NK-92 treated with Interleukin-12 subunit alpha and Interleukin-12 subunit beta, amount 100 ng/mL, for 24 hours (cell line): ENCODE data around the gene HMGB4.

ENCODE experiments used
- DNase-seq: peaks from one replicate; lab custom pipeline; 2025; lab: John Stamatoyannopoulos, UW

HMGB4 gene, protein sequence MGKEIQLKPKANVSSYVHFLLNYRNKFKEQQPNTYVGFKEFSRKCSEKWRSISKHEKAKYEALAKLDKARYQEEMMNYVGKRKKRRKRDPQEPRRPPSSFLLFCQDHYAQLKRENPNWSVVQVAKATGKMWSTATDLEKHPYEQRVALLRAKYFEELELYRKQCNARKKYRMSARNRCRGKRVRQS

GRCh38 chr1:33863779-33864178 is at the start of gene HMGB4:
HMGB4 (plus strand) TSS chr1:33864079; CDS start chr1:33864192, 113 bp downstream.
- no peak for DNase-seq

- DNase-seq = no peak
Observed at GRCh38 chr1:33814166-33814565, 49.7 kb upstream of the HMGB4 start.

DNA sequence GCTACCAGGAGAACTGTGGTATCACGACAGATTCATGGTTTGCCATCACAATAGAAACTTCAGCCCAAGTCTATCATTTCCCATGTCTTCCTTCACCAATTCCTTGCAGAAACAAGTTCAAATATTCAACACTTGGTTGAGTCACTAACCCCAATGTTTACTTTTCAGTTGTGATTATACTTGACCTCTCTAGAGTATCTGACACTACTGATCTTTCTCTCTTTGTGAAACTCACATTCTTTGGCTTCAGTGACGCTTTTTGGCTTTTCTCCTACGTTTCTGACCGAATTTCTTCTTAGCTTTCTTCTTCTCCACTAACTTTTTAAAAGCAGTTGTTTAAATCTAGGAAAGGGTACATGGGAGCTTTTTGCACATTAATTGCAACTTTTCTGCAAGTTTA is 48.8 kb upstream of the HMGB4 start:
- DNase-seq = no peak

DNA sequence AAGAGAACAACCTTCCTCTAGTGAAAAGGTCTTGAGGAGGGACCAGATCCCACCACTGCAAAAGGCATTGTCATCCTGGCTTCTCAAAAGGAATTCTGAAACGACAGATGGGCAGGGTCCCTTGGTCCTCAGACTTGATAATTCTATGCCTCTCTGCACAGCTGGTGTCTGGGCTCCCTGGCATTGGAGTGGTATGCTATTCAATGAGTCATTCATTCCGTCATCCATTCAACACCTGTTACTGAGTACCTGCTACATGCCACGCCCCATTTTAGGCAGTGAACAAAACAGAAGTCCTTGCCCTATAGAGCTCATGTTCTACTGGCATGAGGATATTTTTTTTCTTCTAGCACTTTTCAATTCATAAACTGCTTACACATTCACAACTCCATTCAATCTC is 45.8 kb upstream of the HMGB4 start:
- DNase-seq = no peak

DNA sequence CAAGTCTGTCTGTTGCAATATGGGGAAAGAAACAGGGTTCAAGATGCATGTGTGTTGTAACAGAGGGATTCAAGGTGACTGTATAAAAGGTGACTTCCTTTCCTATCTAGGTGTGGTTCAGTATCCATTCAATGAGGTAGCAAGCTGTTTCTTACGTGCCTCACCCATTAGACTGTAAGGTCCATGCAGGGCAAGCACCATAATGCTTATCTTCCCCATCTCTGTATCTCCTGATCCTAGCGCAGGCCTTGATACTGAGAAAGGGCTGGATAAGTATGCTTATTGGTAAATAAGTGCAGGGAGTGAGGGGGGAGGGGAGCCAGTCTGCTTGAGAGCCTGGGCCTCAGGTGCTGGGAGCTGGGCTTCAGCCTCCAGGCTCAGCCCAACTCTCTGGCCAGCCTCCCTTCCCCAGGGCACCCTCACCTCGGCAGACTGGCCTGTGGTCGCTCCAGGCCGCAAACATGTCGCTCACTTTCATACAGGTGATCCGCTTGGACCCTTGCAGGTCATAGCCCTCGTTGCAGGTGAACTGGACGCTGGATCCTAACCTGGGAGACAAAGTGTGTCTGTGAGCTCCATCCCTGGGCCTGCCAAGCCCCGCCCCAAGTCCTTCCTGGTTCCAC is 44.5 kb upstream of the HMGB4 start:
- no peak for DNase-seq

DNA sequence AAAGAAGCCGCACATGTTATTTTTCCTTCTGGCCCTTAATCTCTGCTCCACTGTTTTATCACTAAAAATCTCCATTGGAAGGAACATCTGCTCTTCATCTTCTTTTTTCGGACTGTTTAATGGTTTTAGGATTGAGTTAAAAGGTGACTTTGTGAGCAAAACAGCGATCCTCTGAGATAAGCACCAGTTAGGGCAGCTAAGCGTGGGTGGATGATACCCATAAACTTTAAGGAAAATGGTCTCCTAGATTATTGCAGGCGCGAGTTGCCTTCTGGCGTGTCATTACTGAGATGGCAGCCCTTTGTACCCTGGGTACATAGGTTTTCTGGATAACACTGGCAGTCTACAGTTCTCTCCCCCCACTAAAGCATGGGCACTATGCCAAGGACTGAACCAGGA is 44.0 kb upstream of the HMGB4 start:
- DNase-seq = no peak

DNA sequence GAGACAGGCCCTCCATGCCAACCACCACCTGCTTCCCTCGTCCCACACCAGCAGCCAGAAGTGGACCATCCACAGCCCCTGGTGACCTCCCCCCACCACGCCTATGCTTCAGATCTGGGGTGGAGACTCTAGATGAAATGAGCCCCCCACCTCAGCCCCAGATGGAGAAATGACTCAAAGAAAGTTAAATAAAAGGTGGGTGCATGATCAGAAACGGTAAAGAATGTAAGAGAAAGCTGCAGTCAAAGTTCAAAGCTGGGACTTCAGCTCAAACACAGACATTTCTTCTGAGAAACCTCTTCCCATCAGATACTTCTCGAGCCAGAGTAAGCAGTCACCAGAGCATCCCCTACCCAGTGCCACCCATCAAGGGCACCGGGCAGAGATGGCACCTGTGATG is 43.1 kb upstream of the HMGB4 start:
- no peak for DNase-seq

DNA sequence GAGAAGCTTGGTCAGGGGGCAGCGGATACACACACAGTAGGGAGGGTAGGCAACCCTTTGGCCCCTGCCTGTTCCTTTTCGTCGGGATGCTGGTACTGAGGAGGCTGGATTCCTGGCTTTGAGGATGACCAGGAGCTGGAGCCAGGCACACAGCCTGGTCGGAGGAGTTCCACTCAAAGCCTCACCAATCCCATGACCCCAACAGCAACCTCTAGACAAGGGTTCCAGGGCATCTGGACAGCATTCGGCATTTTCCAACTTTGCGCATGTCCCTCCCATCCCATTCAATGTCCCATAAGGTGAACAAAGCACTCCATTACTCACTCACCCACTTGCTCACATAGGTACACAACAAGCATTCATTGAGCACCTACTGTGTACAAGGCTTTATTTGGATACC is 42.6 kb upstream of the HMGB4 start:
- no peak for DNase-seq

DNA sequence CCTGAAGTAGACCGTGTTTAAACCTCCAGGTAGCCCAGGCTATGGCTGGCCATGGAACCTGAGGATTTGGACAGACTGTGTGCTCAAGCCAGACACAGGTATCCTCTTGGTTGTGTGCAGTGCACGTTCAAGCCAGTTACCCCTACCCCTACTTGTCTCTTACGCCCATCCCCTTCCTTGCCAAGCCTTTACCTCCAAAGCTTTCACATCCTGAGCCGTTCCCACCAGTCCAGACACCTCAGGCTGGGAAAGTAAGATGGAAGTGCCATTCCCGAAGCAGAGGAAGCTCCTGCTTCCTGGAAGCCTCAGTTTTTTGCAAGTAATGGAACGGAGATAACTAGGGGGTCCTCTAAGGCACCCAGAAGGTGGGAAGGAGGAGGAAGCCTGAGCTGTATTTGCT is 41.5 kb upstream of the HMGB4 start:
- DNase-seq = no peak

- no peak for DNase-seq
Observed at GRCh38 chr1:33823401-33823800, 40.5 kb upstream of the HMGB4 start.

- no peak for DNase-seq
Observed at GRCh38 chr1:33823830-33824229, 40.0 kb upstream of the HMGB4 start.

- no peak for DNase-seq
Observed at GRCh38 chr1:33824321-33824720, 39.6 kb upstream of the HMGB4 start.

GRCh38 chr1:33824971-33825370 is 38.9 kb upstream of the HMGB4 start:
- DNase-seq = no peak

- no peak for DNase-seq
Observed at GRCh38 chr1:33825506-33825905, 38.4 kb upstream of the HMGB4 start.

DNA sequence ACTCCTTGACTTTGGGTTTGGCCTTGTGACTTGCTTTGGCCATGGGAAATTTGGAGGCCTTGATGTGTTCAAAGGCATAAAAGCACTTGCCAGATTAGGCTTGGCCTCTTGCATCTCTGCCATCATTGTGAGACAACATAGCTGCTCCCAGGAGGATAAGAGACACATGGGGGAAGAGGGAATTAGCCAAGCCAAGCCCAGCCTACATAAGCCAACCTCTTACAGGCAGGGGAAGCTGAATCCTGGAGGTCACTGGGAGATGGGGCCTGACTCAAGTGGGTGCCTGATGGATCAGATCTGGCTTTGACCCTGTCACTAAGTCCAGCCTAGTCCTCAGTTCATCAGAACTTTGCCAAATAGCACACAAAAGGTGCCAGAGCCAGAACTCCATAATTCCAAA is 37.6 kb upstream of the HMGB4 start:
- no peak for DNase-seq

DNA sequence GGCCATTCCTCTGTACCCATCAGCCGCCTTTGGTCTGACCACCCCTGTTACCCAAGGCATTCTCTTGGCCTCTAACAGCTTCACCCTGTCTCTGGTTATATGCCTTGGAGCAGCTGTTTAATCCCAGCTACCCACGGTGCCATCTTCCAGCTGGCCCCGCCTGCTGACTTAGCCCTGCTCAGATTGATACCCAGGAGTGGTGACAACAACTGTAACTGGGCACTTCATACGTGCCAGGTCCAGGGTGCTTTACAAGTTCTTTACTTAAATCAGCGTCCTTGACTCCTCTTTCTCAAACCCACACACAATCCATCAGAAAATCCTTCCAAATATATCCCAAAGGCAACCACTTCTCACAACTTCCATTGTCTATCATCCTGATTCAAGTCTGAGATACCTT is 37.2 kb upstream of the HMGB4 start:
- DNase-seq = no peak

- DNase-seq = no peak
Observed at GRCh38 chr1:33828059-33828458, 35.8 kb upstream of the HMGB4 start.

GRCh38 chr1:33828654-33829053 is 35.2 kb upstream of the HMGB4 start:
- DNase-seq = no peak

GRCh38 chr1:33836911-33837310 is 27.0 kb upstream of the HMGB4 start:
- DNase-seq = no peak

GRCh38 chr1:33837635-33838034 is 26.2 kb upstream of the HMGB4 start:
- DNase-seq = no peak

- no peak for DNase-seq
Observed at GRCh38 chr1:33841494-33841893, 22.4 kb upstream of the HMGB4 start.

DNA sequence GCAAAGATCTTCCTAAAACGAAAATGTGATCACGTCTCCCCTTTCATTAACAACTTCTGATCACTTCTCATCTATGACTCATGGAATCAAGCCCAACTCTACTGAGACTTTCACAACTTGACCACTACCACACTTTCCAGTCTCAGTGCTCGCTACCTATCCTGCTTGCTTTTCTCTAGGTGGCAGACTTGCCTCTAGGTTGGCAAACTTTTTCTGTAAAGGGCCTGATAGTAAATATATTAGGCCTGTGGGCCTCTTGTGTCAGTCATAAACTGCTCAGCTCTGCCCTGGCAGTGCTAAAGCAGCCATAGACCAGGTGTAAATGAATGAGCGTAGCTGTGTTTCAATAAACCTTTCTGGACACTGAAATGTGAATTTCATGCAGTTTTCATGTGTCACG is 21.5 kb upstream of the HMGB4 start:
- no peak for DNase-seq

- DNase-seq = no peak
Observed at GRCh38 chr1:33844166-33844565, 19.7 kb upstream of the HMGB4 start.

DNA sequence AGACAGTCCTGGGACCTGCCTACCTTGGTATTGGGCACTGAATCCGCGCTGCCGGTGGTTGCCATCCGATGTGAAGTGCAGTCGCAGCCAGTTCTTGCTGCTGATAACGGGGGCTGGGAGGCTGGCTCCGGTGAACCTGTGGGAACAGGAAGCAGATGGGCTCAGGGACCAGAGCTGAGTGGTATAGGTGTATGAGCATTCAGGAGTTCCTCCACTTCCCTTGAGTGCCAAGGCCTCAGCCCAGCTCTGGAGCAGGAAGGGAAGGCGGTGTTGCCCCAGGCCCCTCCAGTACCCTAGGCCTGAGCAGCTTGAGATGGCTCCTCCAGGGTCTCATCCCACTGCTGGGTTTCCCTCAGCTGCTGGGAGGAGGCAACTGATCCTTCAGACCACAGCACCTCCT is 17.0 kb upstream of the HMGB4 start:
- no peak for DNase-seq
